Fibroblast of lung (primary cell): ENCODE data around the gene SCGB1C2.

Experiments
- CTCF ChIP-seq, 2 donors: IDR thresholded peaks in 1 of 2; conservative IDR thresholded peaks in 1 of 2; 1 replicate in 1 of 2; 2 replicates in 1 of 2; pipeline ENCODE4 v1.5.1; 2011 to 2012; ENCODE audit warnings: low read length in 2 of 2, control low read depth in 1 of 2, inconsistent platforms in 1 of 2, low read depth in 1 of 2, mild to moderate bottlenecking in 1 of 2
- EZH2 ChIP-seq: IDR thresholded peaks from 2 replicates; pipeline ENCODE4 v1.5.1; 2012; ENCODE audit warnings: low read length, control low read depth, mild to moderate bottlenecking; ENCODE audit errors: missing control alignments

- no peak for TF ChIP-seq EZH2
- TF ChIP-seq CTCF (conservative IDR thresholded peaks at IDR 0.05 in 1 of 2, IDR thresholded peaks at IDR 0.05 in 1 of 2; ENCODE audit: low read depth in 1 of 2, low read length in 2 of 2): no peak
These were observed 10.7 kb downstream of the SCGB1C2 start for GRCh38 chr17:147796-148740.
